ENCODE data around the gene ZFC3H1.

ZFC3H1 gene

GRCh38 chr12:71605039-71605438 is 58.6 kb downstream of the ZFC3H1 start:
- TF ChIP-seq CTCF (IDR thresholded peaks at IDR 0.05; ENCODE audit: insufficient read depth, low read length) (no peak), SPI1 (IDR thresholded peaks at IDR 0.05; ENCODE audit: borderline replicate concordance, low read depth) (no peak), GABPA (IDR thresholded peaks at IDR 0.05; ENCODE audit: low read depth) (no peak), REST (IDR thresholded peaks at IDR 0.05; ENCODE audit: insufficient replicate concordance, low read depth) (no peak)
- Histone ChIP-seq H3K4me3 (replicated peaks; ENCODE audit: insufficient read depth, low read length) (no peak overlapping the region), H3K27ac (replicated peaks) (no peak overlapping the region), H3K27me3 (ENCODE audit: insufficient read depth, poor library complexity, severe bottlenecking) (no peaks in the 10 kb centered on the region)
- DNase-seq (ENCODE audit: low read depth in 1 of 2, low spot score in 1 of 2), result no peak

GRCh38 chr12:71602761-71603577 is 60.7 kb downstream of the ZFC3H1 start:
- DNase-seq (ENCODE audit: low read depth in 1 of 2, low spot score in 1 of 2), result no peak
- Histone ChIP-seq H3K27me3 (ENCODE audit: insufficient read depth, poor library complexity, severe bottlenecking) (no peaks in the 10 kb centered on the region), H3K4me3 (replicated peaks; ENCODE audit: insufficient read depth, low read length) (no peak overlapping the region), H3K27ac (replicated peaks) (no peak overlapping the region)
- TF ChIP-seq POLR2AphosphoS5 (IDR thresholded peaks at IDR 0.05; ENCODE audit: low read depth) (no peak), CTCF (IDR thresholded peaks at IDR 0.05; ENCODE audit: insufficient read depth, low read length) (no peak), GABPA (IDR thresholded peaks at IDR 0.05; ENCODE audit: low read depth) (no peak), REST (IDR thresholded peaks at IDR 0.05; ENCODE audit: insufficient replicate concordance, low read depth) (no peak), SPI1 (IDR thresholded peaks at IDR 0.05; ENCODE audit: borderline replicate concordance, low read depth) (no peak)

- no peak overlapping the region for H3K27ac ChIP-seq (replicated peaks)
- no peak for DNase-seq (ENCODE audit: low read depth in 1 of 2, low spot score in 1 of 2)
- H3K4me3 ChIP-seq (replicated peaks; ENCODE audit: insufficient read depth, low read length), result no peak overlapping the region
- TF ChIP-seq CTCF (IDR thresholded peaks at IDR 0.05; ENCODE audit: insufficient read depth, low read length) (no peak), SPI1 (IDR thresholded peaks at IDR 0.05; ENCODE audit: borderline replicate concordance, low read depth) (no peak), REST (IDR thresholded peaks at IDR 0.05; ENCODE audit: insufficient replicate concordance, low read depth) (no peak), GABPA (IDR thresholded peaks at IDR 0.05; ENCODE audit: low read depth) (no peak), POLR2AphosphoS5 (IDR thresholded peaks at IDR 0.05; ENCODE audit: low read depth) (no peak)
- H3K27me3 ChIP-seq (ENCODE audit: insufficient read depth, poor library complexity, severe bottlenecking), result no peaks in the 10 kb centered on the region
Observed at GRCh38 chr12:71601546-71601945, 62.1 kb downstream of the ZFC3H1 start.

Measured in HL-60 (cell line).